ENCODE results near the gene RNF182.
"Not testable (repeated sequence)": the region's sequence is repeated elsewhere in the genome, so short reads cannot be mapped to it uniquely, and the experiment has no call there.

DNA sequence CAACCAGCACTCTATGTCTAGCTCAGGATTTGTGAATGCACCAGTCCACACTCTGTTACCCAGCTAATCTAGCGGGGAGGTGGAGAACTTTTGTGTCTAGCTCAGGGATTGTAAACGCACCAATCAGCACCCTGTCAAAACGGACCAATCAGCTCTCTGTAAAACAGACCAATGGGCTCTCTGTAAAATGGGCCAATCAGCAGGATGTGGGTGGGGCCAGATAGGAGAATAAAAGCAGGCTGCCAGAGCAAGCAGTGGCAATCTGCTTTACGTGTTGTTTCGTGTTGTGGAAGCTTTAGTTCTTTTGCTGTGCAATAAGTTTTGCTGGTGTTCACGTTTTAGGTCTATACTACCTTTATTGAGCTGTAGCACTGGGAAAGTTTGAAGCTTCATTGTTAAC lies 93.8 kb downstream of the RNF182 start:
- TF ChIP-seq ZFP30 (CRISPR knock-in tag; IDR thresholded peaks at IDR 0.05); SNAI2 (CRISPR knock-in tag; IDR thresholded peaks at IDR 0.05); RARB (CRISPR knock-in tag; IDR thresholded peaks at IDR 0.05); ARNTL (CRISPR knock-in tag; IDR thresholded peaks at IDR 0.05; ENCODE audit: borderline replicate concordance, low read depth); ZC3H10 (CRISPR knock-in tag; IDR thresholded peaks at IDR 0.05); ZNF70 (CRISPR knock-in tag; IDR thresholded peaks at IDR 0.05); TOX (CRISPR knock-in tag; IDR thresholded peaks at IDR 0.05; ENCODE audit: borderline replicate concordance); CSDC2 (CRISPR knock-in tag; IDR thresholded peaks at IDR 0.05); TCF4 (CRISPR knock-in tag; IDR thresholded peaks at IDR 0.05; ENCODE audit: borderline replicate concordance): not testable (repeated sequence)
- TF ChIP-seq, protein P1, sequence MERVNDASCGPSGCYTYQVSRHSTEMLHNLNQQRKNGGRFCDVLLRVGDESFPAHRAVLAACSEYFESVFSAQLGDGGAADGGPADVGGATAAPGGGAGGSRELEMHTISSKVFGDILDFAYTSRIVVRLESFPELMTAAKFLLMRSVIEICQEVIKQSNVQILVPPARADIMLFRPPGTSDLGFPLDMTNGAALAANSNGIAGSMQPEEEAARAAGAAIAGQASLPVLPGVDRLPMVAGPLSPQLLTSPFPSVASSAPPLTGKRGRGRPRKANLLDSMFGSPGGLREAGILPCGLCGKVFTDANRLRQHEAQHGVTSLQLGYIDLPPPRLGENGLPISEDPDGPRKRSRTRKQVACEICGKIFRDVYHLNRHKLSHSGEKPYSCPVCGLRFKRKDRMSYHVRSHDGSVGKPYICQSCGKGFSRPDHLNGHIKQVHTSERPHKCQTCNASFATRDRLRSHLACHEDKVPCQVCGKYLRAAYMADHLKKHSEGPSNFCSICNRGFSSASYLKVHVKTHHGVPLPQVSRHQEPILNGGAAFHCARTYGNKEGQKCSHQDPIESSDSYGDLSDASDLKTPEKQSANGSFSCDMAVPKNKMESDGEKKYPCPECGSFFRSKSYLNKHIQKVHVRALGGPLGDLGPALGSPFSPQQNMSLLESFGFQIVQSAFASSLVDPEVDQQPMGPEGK (CRISPR knock-in tag; IDR thresholded peaks at IDR 0.05; ENCODE audit: borderline replicate concordance) = not testable (repeated sequence)
- TF ChIP-seq, protein P2, sequence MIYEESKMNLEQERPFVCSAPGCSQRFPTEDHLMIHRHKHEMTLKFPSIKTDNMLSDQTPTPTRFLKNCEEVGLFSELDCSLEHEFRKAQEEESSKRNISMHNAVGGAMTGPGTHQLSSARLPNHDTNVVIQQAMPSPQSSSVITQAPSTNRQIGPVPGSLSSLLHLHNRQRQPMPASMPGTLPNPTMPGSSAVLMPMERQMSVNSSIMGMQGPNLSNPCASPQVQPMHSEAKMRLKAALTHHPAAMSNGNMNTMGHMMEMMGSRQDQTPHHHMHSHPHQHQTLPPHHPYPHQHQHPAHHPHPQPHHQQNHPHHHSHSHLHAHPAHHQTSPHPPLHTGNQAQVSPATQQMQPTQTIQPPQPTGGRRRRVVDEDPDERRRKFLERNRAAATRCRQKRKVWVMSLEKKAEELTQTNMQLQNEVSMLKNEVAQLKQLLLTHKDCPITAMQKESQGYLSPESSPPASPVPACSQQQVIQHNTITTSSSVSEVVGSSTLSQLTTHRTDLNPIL (CRISPR knock-in tag; IDR thresholded peaks at IDR 0.05; ENCODE audit: low read depth) = not testable (repeated sequence)

Data from SK-N-SH treated with all-trans-retinoic acid at 6 μM for 48 hours (cell line).